Measurements from ENCODE around the gene ZNF135. TPM values are rescaled to one million over a fixed set of nuclear protein-coding genes. Genes with fewer than 3 reads are reported as not detected.
A peak's percentile ranks its signal among the peaks of the same experiment; 100 is the strongest.

Gene ZNF135
- total RNA-seq, 3 donors from 2014 or later (not counting 1 experiment from before 2014, with no cell fraction given), result 1.6 to 4.3 (median 4.3) TPM

DNA sequence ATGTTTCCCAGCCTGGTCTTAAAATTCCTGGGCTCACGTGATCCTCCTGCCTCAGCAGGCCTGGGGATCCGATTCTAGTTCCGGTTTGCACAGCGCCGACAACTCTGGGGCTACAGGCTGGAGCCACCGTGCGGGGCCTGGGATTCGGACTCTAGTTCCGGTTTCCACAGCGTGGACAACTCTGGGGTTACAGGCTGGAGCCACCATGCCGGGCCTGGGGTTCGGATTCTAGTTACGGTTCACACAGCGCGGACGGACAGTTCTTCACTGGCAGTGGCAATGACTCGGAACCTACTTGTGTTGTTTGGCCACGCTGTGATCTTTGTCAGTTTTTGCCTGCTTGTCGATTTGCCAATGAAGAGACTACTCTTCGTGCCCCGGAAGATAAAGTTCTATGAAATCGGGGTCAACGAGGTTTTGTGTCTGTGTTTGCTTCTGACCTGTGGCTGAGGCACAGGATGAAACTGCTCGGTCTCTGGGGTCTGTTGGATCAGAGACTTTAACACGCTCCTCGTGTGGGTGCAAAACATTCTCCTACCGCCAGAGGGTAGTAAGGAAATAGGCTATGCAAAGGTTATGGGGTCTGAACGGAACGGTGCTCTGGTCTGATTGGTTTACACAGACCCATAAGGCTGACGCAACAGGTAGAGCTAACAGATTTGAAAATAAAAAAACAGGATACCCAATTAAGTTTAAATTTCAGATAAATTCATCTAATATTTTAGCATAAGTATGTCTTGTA is 37.4 kb upstream of the ZNF135 start:
- peak; percentile 76 to 100 (median 99) for ATAC-seq
- Histone ChIP-seq H3K4me1 (ENCODE audit: control insufficient read depth, insufficient read depth, low read length) (no peaks in the 10 kb centered on the region), H3K27me3 (ENCODE audit: control insufficient read depth, insufficient read depth, low read length) (no peaks in the 10 kb centered on the region), H3K4me3 (ENCODE audit: low read length) (no peak overlapping the region), H3K27ac (ENCODE audit: low read length) (no peak overlapping the region), H3K36me3 (ENCODE audit: control insufficient read depth, insufficient read depth, low read length) (no peaks in the 10 kb centered on the region), H3K9me3 (ENCODE audit: control insufficient read depth, insufficient read depth, low read length) (no peaks in the 10 kb centered on the region)
- Mint-ChIP-seq H3K27me3 (ENCODE audit: low read depth in 2 of 2) (peaks cover 0 to 2% of the 10 kb centered on the region in 2 donors), H3K9me3 (peaks cover 3% of the 10 kb centered on the region in 2 donors), H3K27ac (no peak overlapping the region), H3K4me3 (no peak overlapping the region), H3K36me3 (no peaks in the 10 kb centered on the region), H3K4me1 (no peaks in the 10 kb centered on the region)
- intact Hi-C loops (cut with micrococcal nuclease), result loop anchor here (1.0 kb wide), 1 partner anchor 134 kb away; no protein-coding TSS in a partner anchor
- peak; percentile 33 to 68 for DNase-seq
- 59% methylated on average over 30 of the region's 30 CpGs for WGBS (ENCODE audit: insufficient coverage)
- TF ChIP-seq, protein P1, sequence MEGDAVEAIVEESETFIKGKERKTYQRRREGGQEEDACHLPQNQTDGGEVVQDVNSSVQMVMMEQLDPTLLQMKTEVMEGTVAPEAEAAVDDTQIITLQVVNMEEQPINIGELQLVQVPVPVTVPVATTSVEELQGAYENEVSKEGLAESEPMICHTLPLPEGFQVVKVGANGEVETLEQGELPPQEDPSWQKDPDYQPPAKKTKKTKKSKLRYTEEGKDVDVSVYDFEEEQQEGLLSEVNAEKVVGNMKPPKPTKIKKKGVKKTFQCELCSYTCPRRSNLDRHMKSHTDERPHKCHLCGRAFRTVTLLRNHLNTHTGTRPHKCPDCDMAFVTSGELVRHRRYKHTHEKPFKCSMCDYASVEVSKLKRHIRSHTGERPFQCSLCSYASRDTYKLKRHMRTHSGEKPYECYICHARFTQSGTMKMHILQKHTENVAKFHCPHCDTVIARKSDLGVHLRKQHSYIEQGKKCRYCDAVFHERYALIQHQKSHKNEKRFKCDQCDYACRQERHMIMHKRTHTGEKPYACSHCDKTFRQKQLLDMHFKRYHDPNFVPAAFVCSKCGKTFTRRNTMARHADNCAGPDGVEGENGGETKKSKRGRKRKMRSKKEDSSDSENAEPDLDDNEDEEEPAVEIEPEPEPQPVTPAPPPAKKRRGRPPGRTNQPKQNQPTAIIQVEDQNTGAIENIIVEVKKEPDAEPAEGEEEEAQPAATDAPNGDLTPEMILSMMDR (IDR thresholded peaks at IDR 0.05), result peak; percentile 65

- Histone ChIP-seq H3K27ac (ENCODE audit: low read length) (no peak overlapping the region), H3K27me3 (ENCODE audit: control insufficient read depth, insufficient read depth, low read length) (no peaks in the 10 kb centered on the region), H3K4me3 (ENCODE audit: low read length) (no peak overlapping the region), H3K36me3 (ENCODE audit: control insufficient read depth, insufficient read depth, low read length) (no peaks in the 10 kb centered on the region), H3K4me1 (ENCODE audit: control insufficient read depth, insufficient read depth, low read length) (no peaks in the 10 kb centered on the region), H3K9me3 (ENCODE audit: control insufficient read depth, insufficient read depth, low read length) (no peaks in the 10 kb centered on the region)
- intact Hi-C loops (cut with micrococcal nuclease), result loop anchor here (1.0 kb wide), 1 partner anchor 133 kb away; no protein-coding TSS in a partner anchor
- DNase-seq (no peak), ATAC-seq (no peak)
- Mint-ChIP-seq H3K27ac (no peak overlapping the region), H3K4me1 (no peaks in the 10 kb centered on the region), H3K4me3 (no peak overlapping the region), H3K36me3 (no peaks in the 10 kb centered on the region), H3K9me3 (peaks cover 3% of the 10 kb centered on the region in 2 donors), H3K27me3 (ENCODE audit: low read depth in 2 of 2) (peaks cover 0 to 2% of the 10 kb centered on the region in 2 donors)
- TF ChIP-seq, protein P1 (IDR thresholded peaks at IDR 0.05), result no peak
- 80% methylated on average over 4 of the region's 4 CpGs for WGBS (ENCODE audit: insufficient coverage)
Observed at GRCh38 chr19:58022283-58022660, 36.8 kb upstream of the ZNF135 start.

- Mint-ChIP-seq H3K36me3 (no peaks in the 10 kb centered on the region), H3K27ac (no peak overlapping the region), H3K4me1 (no peaks in the 10 kb centered on the region), H3K4me3 (no peak overlapping the region), H3K9me3 (peaks cover 3 to 5% of the 10 kb centered on the region in 2 donors), H3K27me3 (ENCODE audit: low read depth in 2 of 2) (peaks cover 0 to 5% of the 10 kb centered on the region in 2 donors)
- Histone ChIP-seq H3K27ac (ENCODE audit: low read length) (no peak overlapping the region), H3K27me3 (ENCODE audit: control insufficient read depth, insufficient read depth, low read length) (no peaks in the 10 kb centered on the region), H3K9me3 (ENCODE audit: control insufficient read depth, insufficient read depth, low read length) (peaks cover 5% of the 10 kb centered on the region), H3K36me3 (ENCODE audit: control insufficient read depth, insufficient read depth, low read length) (no peaks in the 10 kb centered on the region), H3K4me3 (ENCODE audit: low read length) (no peak overlapping the region), H3K4me1 (ENCODE audit: control insufficient read depth, insufficient read depth, low read length) (no peaks in the 10 kb centered on the region)
- TF ChIP-seq, protein P1 (IDR thresholded peaks at IDR 0.05), result no peak
- ATAC-seq (no peak), DNase-seq (no peak)
- 90% methylated on average over 12 of the region's 12 CpGs for WGBS (ENCODE audit: insufficient coverage)
- intact Hi-C loops (cut with micrococcal nuclease), result no loop called here
Observed at GRCh38 chr19:58024661-58025060, 34.4 kb upstream of the ZNF135 start.

All from natural killer cell (primary cell).